HG03571 (cell line): ENCODE results near the gene TPSG1.
"Not testable (repeated sequence)": the region's sequence is repeated elsewhere in the genome, so short reads cannot be mapped to it uniquely, and the experiment has no call there.

Source experiments
- ATAC-seq: cut with Tn5 transposase; IDR thresholded peaks from one replicate; pipeline ENCODE4 v1.9.1; 2021; ENCODE audit not compliant: unreplicated experiment

Gene TPSG1

DNA sequence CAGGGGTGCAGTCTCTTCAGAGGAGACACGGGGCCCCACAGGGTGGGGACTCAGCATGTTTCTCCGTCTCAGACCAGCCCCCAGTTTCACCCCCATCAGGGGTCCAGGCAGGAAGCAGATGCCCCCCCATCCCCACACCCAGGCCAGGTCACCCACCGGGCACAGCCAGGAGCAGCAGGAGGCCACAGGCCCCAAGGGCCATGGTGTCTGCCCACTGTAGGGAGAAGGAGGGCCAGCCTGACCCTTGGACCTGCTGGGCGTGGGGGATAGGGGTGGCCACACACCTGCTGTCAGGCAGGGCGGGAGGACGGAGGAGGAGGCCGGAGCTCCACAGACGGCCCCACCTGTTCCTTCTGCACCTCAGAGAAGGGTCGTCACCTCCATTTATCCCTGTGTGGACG lies at the start of gene TPSG1:
TSS of gene TPSG1 (minus strand) at position 218 of the 401 bp plus-strand sequence. CDS start at position 202, 16 bp downstream.
- ATAC-seq, result no peak

DNA sequence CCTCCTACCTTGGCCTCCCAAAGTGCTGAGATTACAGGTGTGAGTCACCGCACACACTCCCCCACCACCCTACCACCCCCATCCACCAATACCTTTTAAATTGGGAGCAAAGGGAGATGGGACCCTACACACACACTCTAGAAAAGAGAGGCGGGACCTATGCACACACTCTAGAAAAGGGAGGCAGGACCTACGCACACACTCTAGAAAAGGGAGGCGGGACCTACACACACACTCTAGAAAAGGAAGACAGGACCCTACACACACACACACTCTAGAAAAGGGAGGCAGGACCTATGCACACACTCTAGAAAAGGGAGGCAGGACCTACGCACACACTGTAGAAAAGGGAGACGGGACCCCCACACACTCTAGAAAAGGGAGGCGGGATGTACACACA lies 49.7 kb upstream of the TPSG1 start:
- ATAC-seq, result no peak

DNA sequence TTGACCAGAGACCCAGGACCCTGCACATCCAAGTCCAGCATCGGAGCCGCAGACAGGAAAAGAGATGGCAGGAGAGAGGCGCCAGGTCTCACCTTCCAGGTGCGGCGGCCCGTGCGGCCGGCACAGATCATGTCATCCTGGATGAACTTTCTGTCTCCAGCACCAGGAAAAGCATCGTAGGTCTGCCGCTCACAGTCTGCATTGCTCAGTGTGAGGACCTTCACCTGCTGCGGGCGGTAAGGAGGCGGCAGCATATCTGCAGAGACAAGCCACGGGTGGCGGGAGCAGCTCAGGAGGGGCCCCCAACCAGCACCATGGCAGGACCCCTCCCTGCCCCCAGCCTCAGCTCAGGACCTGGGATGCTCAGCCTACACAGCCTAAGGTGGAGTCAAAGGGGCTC lies 48.7 kb upstream of the TPSG1 start:
- no peak for ATAC-seq

DNA sequence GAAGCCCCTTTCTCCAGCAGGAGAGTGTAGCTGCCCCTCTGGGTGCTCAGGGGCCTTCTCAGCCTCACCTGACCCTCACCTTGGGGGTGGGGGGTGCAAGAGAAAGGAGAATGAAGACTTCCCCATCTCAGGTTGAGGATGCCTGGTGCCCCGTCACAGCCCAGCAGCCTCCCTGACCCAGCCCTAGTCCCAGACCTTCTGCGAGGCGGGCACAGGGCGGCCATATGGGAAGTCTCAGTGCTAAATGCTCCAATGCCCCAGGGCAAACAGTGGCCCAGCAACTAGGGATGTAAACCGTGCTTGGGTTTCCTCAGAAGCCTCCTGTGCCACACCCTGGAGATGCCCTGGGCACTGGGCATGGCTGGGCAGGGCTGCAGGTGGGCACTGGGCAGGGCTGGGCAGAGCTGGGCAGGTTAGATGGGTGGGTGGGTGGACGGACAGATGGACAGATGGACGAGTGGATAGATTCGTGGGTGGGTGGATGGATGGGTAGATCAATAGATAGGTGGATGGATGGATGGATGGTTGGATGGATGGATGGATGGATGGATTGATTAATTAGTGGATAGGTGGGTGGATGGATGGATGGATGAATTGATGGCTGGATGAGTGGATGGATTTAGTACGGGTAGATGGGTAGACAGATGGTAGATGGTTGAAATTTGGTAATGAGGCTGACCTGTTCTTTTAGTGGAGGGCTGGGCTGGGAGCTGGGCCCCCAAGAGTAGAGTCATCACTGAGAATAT lies 47.6 kb upstream of the TPSG1 start:
- ATAC-seq, result no peak

DNA sequence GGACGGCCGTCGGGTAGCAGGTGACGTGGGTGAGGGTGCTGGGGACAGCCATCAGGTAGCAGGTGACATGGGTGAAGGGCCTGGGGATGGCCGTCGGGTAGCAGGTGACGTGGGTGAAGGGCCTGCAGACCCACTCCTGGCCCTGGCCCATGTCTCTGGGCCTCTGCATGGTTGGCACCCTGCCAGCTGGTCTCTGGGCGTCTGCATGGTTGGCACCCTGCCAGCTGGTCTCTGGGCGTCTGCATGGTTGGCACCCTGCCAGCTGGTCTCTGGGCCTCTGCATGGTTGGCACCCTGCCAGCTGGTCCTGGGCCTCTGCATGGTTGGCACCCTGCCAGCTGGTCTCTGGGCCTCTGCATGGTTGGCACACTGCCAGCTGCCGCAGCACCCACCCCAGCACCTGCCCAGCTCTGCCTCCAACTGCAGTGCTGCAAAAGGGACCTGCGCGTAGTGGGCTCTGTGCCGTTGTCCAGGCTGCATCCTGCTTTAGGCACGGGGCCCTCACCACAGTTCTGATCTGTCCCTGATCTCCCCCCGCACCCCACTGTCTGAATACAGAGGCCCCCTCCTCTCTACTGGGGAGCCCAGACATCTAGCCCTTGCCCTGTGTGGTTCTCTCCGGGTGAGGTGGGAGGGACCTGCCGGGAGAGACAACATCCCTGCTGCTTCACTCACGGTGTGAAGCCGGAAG lies 46.8 kb upstream of the TPSG1 start:
- ATAC-seq, result not testable (repeated sequence)

DNA sequence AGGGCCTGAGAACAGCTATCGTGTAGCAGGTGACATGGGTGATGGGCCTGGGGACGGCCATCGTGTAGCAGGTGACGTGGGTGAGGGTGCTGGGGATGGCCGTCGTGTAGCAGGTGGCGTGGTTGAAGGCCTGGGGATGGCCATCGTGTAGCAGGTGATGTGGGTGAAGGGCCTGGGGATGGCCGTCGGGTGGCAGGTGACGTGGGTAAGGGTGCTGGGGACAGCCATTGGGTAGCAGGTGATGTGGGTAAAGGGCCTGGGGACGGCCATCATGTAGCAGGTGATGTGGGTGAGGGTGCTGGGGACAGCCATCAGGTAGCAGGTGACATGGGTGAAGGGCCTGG lies 46.3 kb upstream of the TPSG1 start:
- no peak for ATAC-seq

DNA sequence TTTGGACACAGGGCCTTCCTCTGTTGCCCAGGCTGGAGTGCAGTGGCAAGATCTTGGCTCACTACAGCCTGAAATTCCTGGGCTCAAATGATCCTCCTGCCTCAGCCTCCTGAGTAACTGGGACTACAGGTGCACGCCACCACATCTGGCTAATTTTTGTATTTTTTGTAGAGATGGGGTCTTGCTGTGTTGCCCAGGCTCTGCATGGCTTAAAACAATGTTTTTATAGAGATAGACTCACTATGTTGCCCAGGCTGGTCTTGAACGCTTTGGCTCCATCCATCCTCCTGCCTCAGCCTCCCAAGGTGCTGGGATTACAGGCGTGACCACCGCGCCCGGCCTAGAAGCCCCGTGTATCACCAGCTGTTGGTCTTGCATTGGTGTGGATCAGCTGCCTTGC lies 44.4 kb upstream of the TPSG1 start:
- not testable (repeated sequence) for ATAC-seq

DNA sequence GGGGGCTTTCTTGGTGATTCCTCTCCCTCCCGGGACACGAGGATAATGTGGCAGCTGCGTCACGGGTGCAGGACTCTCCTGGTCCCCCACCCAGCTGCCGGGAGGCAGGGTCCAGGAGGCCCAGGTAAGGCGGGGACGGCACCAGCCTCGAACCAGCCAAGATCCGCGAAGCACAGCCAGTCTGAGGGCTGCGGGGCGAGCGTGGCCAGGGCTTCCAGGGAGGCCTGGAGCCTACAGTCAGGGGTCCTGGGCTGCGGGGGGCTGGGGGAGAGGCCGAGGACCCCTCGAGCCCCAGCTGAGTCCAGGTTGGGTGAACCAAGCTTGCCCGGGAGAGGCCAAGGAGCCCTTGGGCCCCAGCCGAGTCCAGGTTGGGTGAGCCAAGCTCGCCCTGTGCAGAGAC lies 40.8 kb upstream of the TPSG1 start:
- no peak for ATAC-seq

DNA sequence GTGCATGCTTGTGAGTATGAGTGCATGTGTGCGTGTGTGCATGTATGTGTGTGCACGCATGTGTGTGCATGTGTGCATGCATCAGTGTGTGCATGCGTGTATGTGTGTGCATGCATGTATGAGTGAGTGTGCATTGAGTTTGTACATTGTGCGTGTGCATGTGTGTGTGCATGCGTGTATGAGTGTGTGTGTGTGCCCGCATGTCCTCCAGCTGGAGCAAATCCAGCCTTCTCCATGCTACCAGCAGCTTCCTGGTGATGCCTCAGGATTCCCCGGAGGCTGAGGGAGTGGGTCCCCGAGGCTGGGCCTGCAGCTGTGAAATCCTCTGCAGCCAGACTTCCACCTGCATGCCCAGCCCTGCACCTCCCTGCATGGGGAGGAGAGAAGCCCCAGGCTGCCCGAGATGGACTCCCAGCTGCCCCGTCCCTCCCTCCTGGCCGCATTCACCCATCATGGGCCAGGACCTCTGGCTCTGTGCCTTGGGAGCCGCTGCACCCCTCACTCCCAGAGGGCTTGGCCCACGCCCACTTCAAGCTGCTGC lies 40.1 kb upstream of the TPSG1 start:
- no peak for ATAC-seq

DNA sequence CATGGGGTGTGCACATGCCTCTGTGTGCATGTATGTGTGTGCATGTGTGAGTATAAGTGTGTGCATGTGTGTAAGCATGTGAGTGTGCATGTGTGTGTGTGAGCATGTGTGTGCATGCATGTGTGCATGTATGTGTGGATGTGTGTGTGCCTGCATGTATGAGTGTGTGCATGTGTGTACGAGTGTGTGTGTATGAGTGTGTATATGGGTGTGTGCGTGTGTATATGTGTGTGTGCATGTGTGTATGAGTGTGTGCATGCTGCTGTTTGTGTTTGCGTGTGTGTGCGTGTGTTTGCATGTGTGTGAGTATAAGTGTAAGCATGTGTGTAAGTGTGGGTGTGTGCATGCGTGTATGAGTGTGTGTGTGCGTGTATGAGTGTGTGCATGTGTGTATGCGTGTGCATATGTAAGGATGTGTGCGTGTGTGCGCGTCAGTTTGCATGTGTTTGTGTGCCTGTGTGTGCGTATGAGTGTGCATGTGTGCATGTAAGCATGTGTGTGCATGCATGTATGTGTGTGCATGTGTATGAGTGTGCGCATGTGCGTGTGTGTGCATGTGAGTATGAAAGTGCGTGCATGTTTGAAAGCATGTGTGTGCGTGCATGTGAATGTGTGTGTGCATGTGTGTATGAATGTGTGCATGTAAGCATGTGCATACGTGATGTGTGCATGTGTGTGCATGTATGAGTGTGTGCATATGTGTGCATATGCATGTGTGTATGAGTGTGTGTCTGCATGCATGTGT lies 39.4 kb upstream of the TPSG1 start:
- ATAC-seq, result no peak

DNA sequence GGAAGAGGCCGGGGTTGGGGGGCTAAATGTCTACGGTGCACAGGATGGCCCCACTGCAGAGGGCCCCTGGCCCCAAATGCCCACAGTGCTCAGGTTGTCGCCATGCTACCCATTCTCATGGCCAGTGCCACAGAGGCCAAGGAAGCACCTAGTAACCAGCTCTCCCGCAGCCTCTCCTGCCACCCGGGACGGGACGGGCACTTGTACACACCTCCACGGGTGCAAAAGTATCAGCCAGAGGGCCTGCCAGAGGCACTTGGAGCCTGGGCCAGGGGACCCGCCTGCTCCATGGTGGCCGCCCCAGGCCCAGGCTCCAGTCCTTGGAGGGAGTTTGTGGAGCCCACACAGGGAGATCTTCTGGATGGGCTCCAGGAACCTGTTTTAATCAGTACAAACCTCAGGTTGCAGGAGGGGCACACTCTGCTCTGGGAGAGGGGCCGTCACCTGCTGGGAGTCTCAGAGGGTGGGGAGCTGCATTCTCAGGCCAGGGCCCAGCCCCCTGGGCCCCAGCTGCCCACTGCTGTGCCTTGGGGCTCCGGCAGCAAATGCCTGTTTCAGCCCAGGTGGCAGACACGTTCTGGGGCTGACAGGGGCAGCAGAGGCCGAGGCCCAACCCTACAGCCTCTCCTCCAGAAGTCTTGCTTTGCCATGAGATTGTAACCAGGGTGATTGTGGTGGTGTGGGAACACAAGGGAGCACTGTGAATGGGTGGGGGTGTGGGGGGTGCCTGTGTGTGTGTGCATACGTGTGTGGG lies 38.7 kb upstream of the TPSG1 start:
- ATAC-seq, result no peak

DNA sequence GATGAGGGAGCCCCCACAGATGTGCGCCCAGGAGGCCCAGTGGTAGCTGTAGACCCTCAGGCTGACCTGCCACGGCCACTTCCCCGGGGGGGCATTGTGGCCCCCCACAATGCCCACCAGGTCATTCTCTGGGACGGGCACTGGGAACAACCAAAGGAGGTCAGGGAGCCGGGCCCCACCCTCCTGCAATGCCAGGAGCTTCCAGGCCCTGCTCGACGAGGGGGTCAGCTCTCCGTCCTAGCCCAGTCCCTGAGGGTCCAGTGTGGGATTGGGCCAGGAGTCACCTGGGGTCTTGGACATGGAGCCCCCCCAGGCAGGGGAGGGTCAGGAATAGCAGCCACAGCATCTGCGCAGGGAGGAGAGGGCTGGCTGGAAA lies 37.8 kb upstream of the TPSG1 start:
- no peak for ATAC-seq

DNA sequence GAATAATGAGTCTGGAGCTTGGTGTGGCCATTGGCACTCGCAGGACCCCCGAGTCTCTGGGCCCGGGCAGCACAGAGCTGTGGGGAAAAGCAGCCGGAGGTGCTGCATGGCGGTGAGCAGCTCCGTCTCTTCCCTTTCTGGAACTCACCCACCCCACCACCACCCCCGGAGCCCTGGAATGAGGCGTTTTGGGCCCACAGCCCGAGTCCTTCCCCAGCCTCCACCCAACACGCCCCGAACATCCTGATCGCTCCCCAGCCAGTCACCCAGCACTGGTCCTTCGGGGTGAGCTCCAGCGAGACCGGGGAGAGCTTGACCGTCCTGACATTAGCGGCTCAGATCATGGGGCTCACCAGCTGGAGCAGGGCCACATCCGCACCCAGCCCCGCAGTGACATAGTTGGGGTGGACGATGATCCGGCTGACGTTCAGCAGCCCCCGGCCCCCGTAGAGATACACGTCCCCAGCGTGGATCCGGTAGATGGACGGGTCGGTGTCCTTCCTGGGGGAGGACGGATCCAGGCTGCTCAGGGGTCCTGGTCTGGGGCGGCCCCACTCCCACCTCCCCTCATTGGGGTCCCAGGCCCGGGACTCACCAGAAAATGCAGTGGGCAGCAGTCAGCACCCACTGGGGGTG lies 37.3 kb upstream of the TPSG1 start:
- ATAC-seq, result no peak

DNA sequence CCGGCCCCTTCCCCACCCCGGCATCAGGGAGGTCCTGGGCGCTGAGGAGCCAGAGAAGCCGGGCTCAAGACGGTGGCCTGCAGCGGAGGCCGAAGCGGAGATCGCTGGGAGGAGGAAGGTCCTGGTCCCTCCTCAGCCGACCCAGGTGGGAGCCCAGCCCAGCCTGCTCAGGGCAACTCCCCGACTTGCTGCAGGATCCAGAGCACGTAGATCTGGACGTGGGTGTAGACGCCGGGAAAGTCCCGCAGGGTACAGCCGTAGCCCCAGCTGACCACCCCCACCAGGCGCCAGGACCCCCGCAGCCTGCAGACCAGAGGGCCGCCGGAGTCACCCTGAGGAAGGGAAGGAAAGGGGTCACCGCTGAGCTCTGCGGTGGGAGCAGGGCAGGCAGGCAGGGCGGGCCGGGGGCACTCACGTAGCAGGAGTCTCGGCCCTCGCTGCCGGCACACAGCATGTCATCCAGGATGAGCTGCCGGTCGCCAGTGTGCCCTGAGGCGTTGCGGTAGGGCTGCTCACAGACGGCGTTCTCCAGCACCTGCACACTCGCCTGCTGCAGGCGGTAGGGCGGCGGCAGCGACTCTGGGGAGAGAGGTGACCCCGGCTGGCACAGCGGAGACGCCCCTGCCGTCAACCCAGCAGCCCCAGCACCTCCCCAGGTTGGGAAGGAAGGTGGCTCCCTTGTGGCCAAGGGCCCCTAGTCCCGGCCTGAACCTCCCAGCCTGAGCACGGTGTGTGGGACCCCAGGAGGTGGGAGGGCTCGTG lies 36.2 kb upstream of the TPSG1 start:
- no peak for ATAC-seq

DNA sequence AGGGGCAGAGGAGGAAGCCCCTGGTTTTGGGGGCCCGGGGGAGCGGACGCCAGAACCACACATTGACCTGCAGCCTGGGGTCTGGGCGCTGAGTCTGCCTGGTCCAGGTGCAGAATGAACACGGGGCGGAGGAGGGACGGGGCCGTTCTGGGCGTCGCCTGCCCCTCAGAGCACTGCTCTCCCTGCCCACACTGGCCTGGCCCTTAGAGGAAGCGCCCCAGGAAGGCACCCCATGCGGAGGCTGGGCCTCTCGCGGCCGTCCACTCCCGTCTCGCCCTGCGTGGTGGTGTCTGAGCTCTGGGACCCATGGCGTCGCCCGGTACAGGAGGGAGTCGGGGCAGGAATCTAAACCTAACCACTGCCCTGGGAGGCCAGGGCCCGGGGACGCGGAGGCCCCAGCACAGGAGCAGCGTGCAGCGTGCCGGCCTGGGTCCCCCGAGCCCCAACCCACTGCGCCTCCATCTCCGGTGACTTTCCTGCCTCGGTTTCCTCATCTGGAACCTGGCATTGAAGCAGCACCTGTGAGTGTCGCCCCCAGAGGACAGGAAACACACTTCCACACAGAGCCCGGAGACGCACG lies 35.1 kb upstream of the TPSG1 start:
- no peak for ATAC-seq

DNA sequence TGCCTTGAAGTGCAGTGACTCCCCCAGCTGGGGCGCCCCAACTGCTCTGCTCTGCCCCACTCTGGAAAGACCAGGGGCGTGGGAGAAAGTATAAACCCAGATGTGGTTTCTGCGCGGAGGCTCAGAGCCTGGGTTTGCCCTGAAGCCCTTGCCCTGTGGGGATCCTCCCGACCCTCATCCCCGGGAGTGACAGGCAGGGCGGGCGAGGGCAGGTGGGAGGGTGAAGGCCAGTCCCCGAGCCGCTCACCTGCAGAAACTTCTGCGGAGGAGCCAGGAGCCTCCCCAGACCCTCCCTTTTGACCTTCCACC lies 34.6 kb upstream of the TPSG1 start:
- no peak for ATAC-seq

DNA sequence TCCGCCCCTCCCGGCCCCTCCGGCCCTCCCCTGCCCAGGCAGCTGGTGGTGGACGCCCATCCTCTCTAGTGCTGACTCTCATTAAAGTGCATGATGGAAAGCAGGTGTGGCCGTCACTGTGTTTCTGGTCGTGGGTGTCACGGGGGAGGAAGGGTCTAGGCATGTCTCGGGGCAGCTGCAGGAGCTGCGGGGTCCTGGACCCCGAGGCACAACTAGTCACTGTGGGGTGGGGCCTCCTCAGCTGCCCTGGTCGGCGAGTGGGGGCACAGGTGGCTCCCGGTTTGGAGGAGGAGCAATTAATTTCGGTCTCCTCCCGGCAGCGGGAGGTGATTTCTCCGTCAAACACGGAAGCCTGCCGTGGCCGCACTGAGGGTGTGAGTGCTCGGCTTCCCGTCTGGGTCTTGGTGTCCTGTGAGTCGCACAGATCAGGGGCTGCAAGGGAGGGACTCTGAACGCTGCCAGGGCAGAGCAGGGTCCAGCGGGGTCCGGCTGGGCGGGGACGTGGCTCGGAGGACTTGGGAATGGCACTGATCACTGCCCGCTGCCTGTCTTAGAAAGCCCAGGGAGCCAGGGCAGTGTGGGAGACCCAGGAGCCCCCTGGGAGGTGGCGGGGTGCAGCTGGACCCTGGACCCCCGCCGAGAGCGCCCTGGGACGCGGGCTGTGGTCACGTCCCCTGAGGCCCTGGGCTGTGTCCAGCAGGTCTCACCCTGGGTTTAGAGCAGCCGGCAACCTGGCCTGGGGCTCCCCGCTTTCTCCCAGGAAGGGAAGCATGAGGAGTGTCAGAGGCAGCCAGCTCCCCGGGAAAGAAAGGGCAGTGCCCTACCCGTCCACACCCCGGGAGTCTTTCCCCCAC lies 34.1 kb upstream of the TPSG1 start:
- ATAC-seq, result no peak

DNA sequence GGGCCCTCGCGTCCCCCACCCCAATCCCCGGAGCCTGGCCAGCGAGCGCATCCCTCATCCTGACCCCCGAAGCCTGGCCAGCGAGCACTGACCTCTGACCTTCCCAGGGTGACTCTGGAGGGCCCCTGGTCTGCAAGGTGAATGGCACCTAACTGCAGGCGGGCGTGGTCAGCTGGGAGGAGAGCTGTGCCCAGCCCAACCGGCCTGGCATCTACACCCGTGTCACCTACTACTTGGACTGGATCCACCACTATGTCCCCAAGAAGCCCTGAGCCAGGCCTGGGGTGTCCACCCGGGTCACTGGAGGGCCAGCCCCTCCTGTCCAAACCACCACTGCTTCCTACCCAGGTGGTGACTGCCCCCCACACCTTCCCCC lies 33.1 kb upstream of the TPSG1 start:
- no peak for ATAC-seq
